ENCODE measurements around the gene SPEM1. TPM values are rescaled to one million over a fixed set of nuclear protein-coding genes. Genes with fewer than 3 reads are reported as not detected.

Gene SPEM1
- total RNA-seq, 1 donor from 2014 or later, result not detected

- DNase-seq (no peak), ATAC-seq (no peak)
- no peak overlapping the region for H3K27ac ChIP-seq
- no peaks in the 10 kb centered on the region for H3K9me3 ChIP-seq
- no peaks in the 10 kb centered on the region for H3K27me3 ChIP-seq (ENCODE audit: low read depth)
- intact Hi-C loops (cut with DNase I), result no loop called here
- peaks cover 54% of the 10 kb centered on the region for H3K36me3 ChIP-seq
- peaks cover 24% of the 10 kb centered on the region for H3K4me1 ChIP-seq
- H3K4me3 ChIP-seq, result no peak overlapping the region
- no peak for TF ChIP-seq CTCF (IDR thresholded peaks at IDR 0.05)
Measured at GRCh38 chr17:7388856-7389255, 31.3 kb upstream of the SPEM1 start.

DNA sequence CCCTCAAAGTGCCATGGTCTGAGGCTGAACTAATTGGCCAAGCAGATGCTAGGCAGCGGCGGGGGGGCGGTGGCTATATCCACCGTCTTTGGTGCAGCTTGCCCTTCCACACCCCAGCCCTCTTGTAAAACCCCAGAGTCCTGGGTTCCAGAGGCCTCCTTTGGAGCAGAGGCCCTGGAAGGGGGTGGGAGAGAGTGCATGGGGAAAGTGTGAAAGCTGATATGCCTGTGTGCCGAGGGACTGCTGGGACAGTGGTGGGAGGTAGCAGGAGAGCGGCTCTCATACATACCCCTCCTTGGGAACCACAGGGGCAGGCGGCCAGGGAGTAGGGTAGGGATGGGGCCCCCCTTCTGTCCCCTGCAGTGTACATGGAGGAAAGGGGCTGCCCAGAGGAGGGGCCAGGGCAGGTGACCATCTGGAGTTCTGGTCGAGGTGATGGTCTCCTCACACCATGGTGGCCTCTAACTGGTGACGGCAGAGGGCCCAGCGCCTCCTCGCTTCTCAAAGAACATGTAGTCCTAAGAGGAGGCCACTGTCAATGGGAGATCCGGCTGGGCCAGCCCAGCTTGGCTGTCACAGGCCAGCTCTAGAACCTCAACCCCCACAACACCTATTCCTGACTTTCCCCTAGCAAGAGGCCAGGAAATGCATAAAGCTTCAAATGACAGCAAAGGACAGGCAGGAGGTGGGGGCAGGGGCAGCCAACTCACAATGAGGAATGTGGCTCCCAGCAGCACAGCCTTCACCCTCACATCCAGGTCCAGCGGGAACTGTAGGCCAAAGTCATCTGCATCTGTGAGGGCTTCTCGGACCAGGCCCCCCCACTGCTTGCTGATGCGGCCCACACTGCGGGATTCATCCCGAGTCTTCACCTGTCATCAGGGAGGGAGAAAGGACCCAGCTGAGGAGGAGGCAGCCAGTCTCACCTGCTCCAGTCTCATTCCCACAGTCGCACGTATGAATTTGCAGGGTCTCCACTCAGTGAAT, 29.9 kb upstream of the SPEM1 start:
- Histone ChIP-seq H3K36me3 (peaks cover 48% of the 10 kb centered on the region), H3K9me3 (no peaks in the 10 kb centered on the region), H3K27me3 (ENCODE audit: low read depth) (no peaks in the 10 kb centered on the region), H3K4me1 (peaks cover 25% of the 10 kb centered on the region), H3K27ac (no peak overlapping the region), H3K4me3 (no peak overlapping the region)
- intact Hi-C loops (cut with DNase I), result no loop called here
- DNase-seq (no peak), ATAC-seq (no peak)
- no peak for TF ChIP-seq CTCF (IDR thresholded peaks at IDR 0.05)

DNA sequence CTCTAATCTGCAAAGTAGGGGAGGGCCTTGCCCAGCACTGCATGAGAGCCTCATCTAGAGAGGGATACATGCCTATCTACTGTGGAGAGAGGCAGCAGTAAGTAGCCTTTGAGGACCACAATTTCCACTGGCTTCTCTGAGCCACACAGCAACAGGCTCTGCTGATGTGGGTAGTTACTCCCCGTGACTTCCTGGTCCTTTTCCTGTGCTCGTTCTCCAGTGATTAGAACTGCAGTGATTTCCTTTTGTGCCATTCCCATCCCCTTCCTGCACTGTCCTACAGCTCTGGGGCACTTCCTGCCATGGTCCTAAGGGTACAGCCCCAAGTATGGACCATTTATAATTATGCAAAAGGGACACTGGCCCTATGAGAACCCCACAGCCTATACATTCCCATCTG, 28.8 kb upstream of the SPEM1 start:
- TF ChIP-seq CTCF (IDR thresholded peaks at IDR 0.05), result no peak
- ATAC-seq (no peak), DNase-seq (no peak)
- Histone ChIP-seq H3K27ac (peak overlapping the region; percentile 46), H3K4me3 (no peak overlapping the region), H3K36me3 (peaks cover 48% of the 10 kb centered on the region), H3K27me3 (ENCODE audit: low read depth) (no peaks in the 10 kb centered on the region), H3K9me3 (no peaks in the 10 kb centered on the region), H3K4me1 (peaks cover 26% of the 10 kb centered on the region)
- intact Hi-C loops (cut with DNase I), result no loop called here

DNA sequence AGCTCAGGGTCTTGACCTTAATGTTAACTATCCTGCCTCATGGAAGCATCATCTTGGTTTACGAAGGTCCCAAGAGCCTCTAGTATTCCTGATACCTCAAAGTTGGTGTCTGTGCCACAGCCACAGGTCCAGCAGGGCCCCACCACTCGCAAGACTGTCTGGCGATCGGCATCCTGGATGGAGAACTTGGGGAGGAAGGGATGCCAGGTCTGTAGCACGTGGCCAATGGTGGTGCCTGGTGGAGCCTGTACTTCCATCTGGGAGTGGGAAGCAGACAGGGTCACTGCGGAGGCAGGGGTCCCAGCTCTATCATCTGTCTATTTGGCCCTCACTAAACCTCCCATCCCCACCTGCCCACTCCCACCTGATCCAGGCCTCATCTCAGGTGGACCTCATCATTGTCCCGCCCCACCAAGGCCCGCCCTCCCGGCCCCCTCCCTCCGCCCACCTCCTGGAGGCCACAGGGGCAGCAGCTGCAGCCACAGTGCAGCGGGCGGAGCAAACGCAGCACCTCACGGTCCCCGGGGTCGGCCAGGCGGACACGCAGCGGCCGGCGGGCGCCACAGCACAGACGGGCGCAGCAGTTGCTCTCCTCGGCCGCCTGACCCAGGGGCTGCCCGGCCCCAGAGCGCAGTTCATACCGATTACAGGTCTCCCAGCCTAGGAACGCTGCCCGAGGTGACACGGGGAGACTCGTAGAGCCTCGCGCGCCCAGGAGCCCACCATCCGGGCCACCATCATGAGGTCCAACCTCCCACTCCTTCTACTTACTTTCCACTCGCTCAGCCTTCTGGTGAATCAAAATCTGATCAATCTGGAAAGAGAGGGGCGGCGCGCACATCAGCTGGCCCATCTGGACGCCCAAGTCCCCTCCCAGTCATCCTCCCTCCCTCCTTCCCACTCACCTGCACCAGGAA, 27.2 kb upstream of the SPEM1 start:
- Histone ChIP-seq H3K4me3 (peak overlapping the region; percentile 86), H3K27me3 (ENCODE audit: low read depth) (no peaks in the 10 kb centered on the region), H3K9me3 (no peaks in the 10 kb centered on the region), H3K27ac (peak overlapping the region; percentile 87), H3K36me3 (peaks cover 37% of the 10 kb centered on the region), H3K4me1 (peaks cover 26% of the 10 kb centered on the region)
- DNase-seq (no peak), ATAC-seq (no peak)
- no peak for TF ChIP-seq CTCF (IDR thresholded peaks at IDR 0.05)
- intact Hi-C loops (cut with DNase I), result no loop called here

DNA sequence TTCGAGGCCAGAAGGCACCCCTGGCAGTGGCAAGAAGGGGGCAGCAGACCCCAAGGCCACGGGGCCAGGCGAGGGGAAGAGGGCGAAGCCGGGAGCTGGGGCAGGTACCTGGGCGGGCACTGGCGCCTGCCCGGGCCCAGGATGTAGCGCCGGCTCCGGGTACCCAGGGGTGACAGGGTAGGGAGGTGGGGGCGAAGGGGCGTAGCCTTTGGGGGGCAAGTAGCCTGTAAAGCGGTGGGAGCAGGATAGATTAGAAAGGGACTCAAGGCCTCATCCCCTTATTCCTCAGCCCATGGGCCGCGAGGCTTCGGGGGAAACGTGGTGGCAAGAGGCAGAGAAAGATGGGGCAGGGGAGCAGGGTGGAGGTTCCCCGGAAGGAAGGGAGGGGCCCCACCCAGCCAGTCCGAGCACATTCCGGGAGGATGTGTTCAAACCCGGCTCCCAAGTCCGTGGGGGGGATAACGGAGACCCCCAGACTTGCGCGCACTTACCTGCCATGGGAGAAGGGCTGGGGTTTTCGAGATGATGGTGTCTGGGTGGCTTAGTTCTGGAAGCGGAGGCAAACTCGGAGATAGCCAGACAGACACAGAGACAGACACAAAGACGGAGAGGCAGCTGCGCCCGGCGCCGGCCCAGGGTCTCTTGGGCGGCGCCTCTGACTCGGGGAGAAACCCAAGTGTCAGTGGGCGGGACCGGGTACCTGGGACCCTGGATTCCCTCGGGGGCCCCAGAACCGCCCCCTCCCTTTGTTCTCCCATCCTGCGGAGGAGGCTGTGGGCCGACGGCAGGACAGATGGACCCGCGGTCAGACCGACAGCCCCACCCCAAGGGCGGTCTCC, 26.3 kb upstream of the SPEM1 start:
- no peaks in the 10 kb centered on the region for H3K9me3 ChIP-seq
- H3K4me1 ChIP-seq, result peaks cover 26% of the 10 kb centered on the region
- peak overlapping the region; percentile 87 for H3K27ac ChIP-seq
- DNase-seq (no peak), ATAC-seq (peak; percentile 41)
- no peaks in the 10 kb centered on the region for H3K27me3 ChIP-seq (ENCODE audit: low read depth)
- intact Hi-C loops (cut with DNase I), result no loop called here
- no peak for TF ChIP-seq CTCF (IDR thresholded peaks at IDR 0.05)
- H3K4me3 ChIP-seq, result peak overlapping the region; percentile 86
- H3K36me3 ChIP-seq, result peaks cover 28% of the 10 kb centered on the region
